Stomach (tissue), 9 donors: ENCODE measurements around the gene MPHOSPH8. TPM values are rescaled to one million over a fixed set of nuclear protein-coding genes. Genes with fewer than 3 reads are reported as not detected.

Experiments used
- DNase-seq, 2 donors: peaks; one replicate each; pipeline versions ENCODE4 v3.0.0 to v3.0.0-alpha.2; 2013 to 2019
- H3K27ac ChIP-seq, 5 donors: fragments of 200-600 bp in 4 of 5; sonication (generic) in 4 of 5; one replicate each; pipeline ENCODE4 v1.5.1; 2013 to 2019; ENCODE audit warnings: mild to moderate bottlenecking in 1 of 5, moderate library complexity in 1 of 5
- H3K27me3 ChIP-seq, 3 donors: fragments of 200-600 bp; sonication (generic); one replicate each; pipeline ENCODE4 v1.5.1; 2017 to 2019; ENCODE audit warnings: mixed run types in 1 of 3
- H3K36me3 ChIP-seq, 4 donors: fragments of 200-600 bp; sonication (generic); 1 replicate in 3 of 4; 2 replicates in 1 of 4; pipeline ENCODE4 v1.5.1; 2016 to 2019
- H3K4me1 ChIP-seq, 4 donors: fragments of 200-600 bp; sonication (generic); one replicate each; pipeline ENCODE4 v1.5.1; 2016 to 2019
- H3K4me3 ChIP-seq, 4 donors: fragments of 200-600 bp; sonication (generic) in 3 of 4; one replicate each; pipeline ENCODE4 v1.5.1; 2016 to 2019; ENCODE audit warnings: mild to moderate bottlenecking in 1 of 4
- H3K9me3 ChIP-seq, 4 donors: fragments of 200-600 bp; sonication (generic); one replicate each; pipeline ENCODE4 v1.5.1; 2016 to 2019
- CTCF ChIP-seq, 7 experiments: fragments of 450-650 bp in 4 of 7; fragments of 200-600 bp in 3 of 7; sonication (generic) in 3 of 7; IDR thresholded peaks; one replicate each; pipeline ENCODE4 v1.5.1; 2016 to 2019; ENCODE audit warnings: antibody characterized with exemption in 7 of 7, control low read depth in 2 of 7, mild to moderate bottlenecking in 1 of 7
- EP300 ChIP-seq: sonication (generic); formaldehyde crosslinking; IDR thresholded peaks from one replicate; pipeline ENCODE4 v1.6.1; 2017; ENCODE audit warnings: antibody characterized with exemption
- POLR2A ChIP-seq, 4 donors: fragments of 450-650 bp; IDR thresholded peaks; one replicate each; pipeline ENCODE4 v1.6.1; 2016; ENCODE audit warnings: antibody characterized with exemption in 4 of 4, control low read depth in 2 of 4, mild to moderate bottlenecking in 1 of 4, moderate library complexity in 1 of 4
- POLR2AphosphoS5 ChIP-seq, 3 donors: sonication (generic); formaldehyde crosslinking; IDR thresholded peaks; one replicate each; pipeline ENCODE4 v1.6.1; 2016; ENCODE audit warnings: antibody characterized with exemption in 3 of 3
- WGBS, 5 donors: extraction: QIAGEN DNeasy Blood & Tissue Kit in 3 of 5; methylation state at CpG; one replicate each; pipeline versions ENCODE4 v1.1.5 to v1.1.7; 2013 to 2018; 5-methylcytosine and 5-hydroxymethylcytosine counted together
- intact Hi-C: fragments of 100-400 bp; cut with DNase I; formaldehyde crosslinking; loops from one replicate; pipeline ENCODE4 v1.15.1; 2023; ENCODE audit warnings: low total_unique reads
- polyA plus RNA-seq, 3 donors: library from polyadenylated mRNA; stranded (reverse); fragments of 200-250 nt; gene quantifications; one replicate each; pipeline ENCODE4 v1.2.3, GENCODE V29; 2013
- total RNA-seq, 5 donors: library from RNA; depleted of rRNA; stranded (reverse); fragments of >200 nt; gene quantifications; one replicate each; pipeline versions ENCODE4 v1.1.0 to v1.2.3, GENCODE V29; 2014 to 2016
- donor health status: healthy with polysubstance abuse.
- donor health status: Bipolar disorder and iron deficiency.
- donor health status: healthy.

MPHOSPH8 gene
- total and polyA plus RNA-seq, 8 donors, result 15.1 to 69.2 (median 26.1) TPM

DNA sequence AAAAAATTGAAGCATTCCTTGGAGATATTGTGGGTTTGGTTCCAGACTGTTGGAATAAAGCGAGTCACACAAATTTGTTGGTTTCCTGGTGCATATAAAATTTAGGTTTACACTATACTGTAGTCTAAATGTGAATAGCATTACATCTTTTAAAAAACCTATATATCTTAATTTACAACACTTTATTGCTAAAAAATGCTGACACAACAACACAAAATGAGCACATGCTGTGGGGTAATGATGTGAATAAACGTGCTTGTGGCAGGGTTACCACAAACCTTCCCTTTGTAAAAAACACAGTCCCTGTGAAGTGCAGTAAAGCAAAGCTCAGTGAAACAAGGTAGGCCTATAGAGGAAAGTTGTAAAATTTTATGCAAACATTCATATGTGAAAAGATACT, 27.7 kb downstream of the MPHOSPH8 start:
- Histone ChIP-seq H3K4me1 (no peaks in the 10 kb centered on the region), H3K36me3 (peaks cover 35 to 94% (median 87%) of the 10 kb centered on the region in 4 donors)
- WGBS, 5 donors, result 84 to 95% (median 89%) methylated on average over 2 of the region's 2 CpGs

GRCh38 chr13:19661561-19661960, 28.1 kb downstream of the MPHOSPH8 start:
- Histone ChIP-seq H3K27ac (no peak overlapping the region), H3K27me3 (no peaks in the 10 kb centered on the region), H3K9me3 (no peaks in the 10 kb centered on the region), H3K4me3 (no peak overlapping the region), H3K4me1 (no peaks in the 10 kb centered on the region), H3K36me3 (peaks cover 35 to 96% (median 90%) of the 10 kb centered on the region in 4 donors)
- intact Hi-C loops, result no loop called here
- TF ChIP-seq POLR2A (IDR thresholded peaks at IDR 0.05) (no peak), CTCF (IDR thresholded peaks at IDR 0.05) (no peak), POLR2AphosphoS5 (IDR thresholded peaks at IDR 0.05) (no peak), EP300 (no peak)
- DNase-seq, result no peak
- 89 to 95% (median 94%) methylated on average over 15 of the region's 15 CpGs for WGBS, 5 donors

More for the DNA sequence above, 27.7 kb downstream of the MPHOSPH8 start:
- Histone ChIP-seq H3K9me3 (no peaks in the 10 kb centered on the region), H3K4me3 (no peak overlapping the region), H3K27ac (no peak overlapping the region), H3K27me3 (no peaks in the 10 kb centered on the region)
- intact Hi-C loops, result no loop called here
- no peak for TF ChIP-seq CTCF (IDR thresholded peaks at IDR 0.05)
- no peak for TF ChIP-seq POLR2A (IDR thresholded peaks at IDR 0.05)
- TF ChIP-seq EP300, result no peak
- DNase-seq, result no peak

DNA sequence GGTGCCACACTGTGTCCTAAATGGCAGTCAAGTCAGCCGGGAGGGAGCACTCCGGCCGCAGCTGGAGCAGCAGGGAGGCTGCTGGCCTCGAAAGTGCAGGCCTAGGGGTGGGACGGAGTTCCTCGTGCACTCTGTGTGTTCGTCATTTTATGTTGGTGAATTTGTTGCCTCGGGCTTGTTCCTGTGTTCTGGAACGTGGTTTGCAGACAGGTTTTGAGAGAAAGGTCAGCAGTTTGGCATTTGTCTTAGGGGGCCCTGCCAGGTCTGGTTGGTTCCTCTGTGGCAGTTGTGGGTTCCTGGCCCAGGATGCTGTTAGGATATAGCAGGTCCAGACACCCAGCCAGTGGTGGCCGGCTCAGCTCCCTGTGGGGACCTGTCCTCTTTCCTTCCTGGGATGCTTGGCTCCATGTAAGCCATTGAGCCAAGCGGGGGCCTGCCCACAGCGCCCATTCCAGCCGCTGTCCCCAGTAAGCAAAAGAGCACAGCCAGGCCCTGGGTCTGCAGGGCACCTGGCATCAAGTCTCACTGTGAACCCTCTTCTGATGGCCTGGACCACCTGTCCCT, 30.0 kb downstream of the MPHOSPH8 start:
- peaks cover 41 to 100% (median 100%) of the 10 kb centered on the region in 4 donors for H3K36me3 ChIP-seq

GRCh38 chr13:19664481-19665230, 31.2 kb downstream of the MPHOSPH8 start:
- intact Hi-C loops, result no loop called here
- Histone ChIP-seq H3K27ac (no peak overlapping the region), H3K9me3 (no peaks in the 10 kb centered on the region), H3K4me1 (no peaks in the 10 kb centered on the region), H3K4me3 (no peak overlapping the region), H3K36me3 (peaks cover 51 to 100% (median 100%) of the 10 kb centered on the region in 4 donors), H3K27me3 (no peaks in the 10 kb centered on the region)
- TF ChIP-seq EP300 (no peak), POLR2A (IDR thresholded peaks at IDR 0.05) (no peak), CTCF (IDR thresholded peaks at IDR 0.05) (no peak)
- 75 to 84% (median 79%) methylated on average over 14 of the region's 14 CpGs for WGBS, 5 donors
- no peak for DNase-seq

More for the DNA sequence above, 30.0 kb downstream of the MPHOSPH8 start:
- Histone ChIP-seq H3K4me3 (no peak overlapping the region), H3K9me3 (no peaks in the 10 kb centered on the region), H3K27ac (no peak overlapping the region), H3K27me3 (no peaks in the 10 kb centered on the region), H3K4me1 (no peaks in the 10 kb centered on the region)
- no peak for TF ChIP-seq POLR2AphosphoS5 (IDR thresholded peaks at IDR 0.05)
- no peak for TF ChIP-seq EP300
- no peak for TF ChIP-seq POLR2A (IDR thresholded peaks at IDR 0.05)
- no peak for TF ChIP-seq CTCF (IDR thresholded peaks at IDR 0.05)
- intact Hi-C loops, result no loop called here
- 88 to 96% (median 89%) methylated on average over 8 to 13 of the region's 13 CpGs for WGBS, 5 donors
- DNase-seq, result no peak
